Tibial nerve (tissue), 4 donors: ENCODE measurements around the gene LHPP. TPM values are rescaled to one million over a fixed set of nuclear protein-coding genes. Genes with fewer than 3 reads are reported as not detected.

Experiments used
- DNase-seq, 2 donors: peaks; one replicate each; pipeline ENCODE4 v3.0.0-alpha.2; 2019; ENCODE audit warnings: low spot score in 2 of 2
- H3K27ac ChIP-seq, 4 donors: fragments of 200-600 bp; sonication (generic) in 3 of 4; one replicate each; pipeline ENCODE4 v1.5.1; 2017 to 2019; ENCODE audit warnings: mild to moderate bottlenecking in 1 of 4
- H3K27me3 ChIP-seq, 2 donors: fragments of 200-600 bp; sonication (generic) in 1 of 2; one replicate each; pipeline versions ENCODE4 v1.5.1 to v1.6.0; 2017 to 2019
- H3K36me3 ChIP-seq, 3 donors: fragments of 200-600 bp; sonication (generic); one replicate each; pipeline ENCODE4 v1.5.1; 2018 to 2019
- H3K4me1 ChIP-seq, 4 donors: fragments of 200-600 bp; sonication (generic) in 3 of 4; one replicate each; pipeline ENCODE4 v1.5.1; 2017 to 2019
- H3K4me3 ChIP-seq, 4 donors: fragments of 200-600 bp; sonication (generic) in 3 of 4; one replicate each; pipeline ENCODE4 v1.5.1; 2017 to 2019; ENCODE audit warnings: mild to moderate bottlenecking in 1 of 4, moderate library complexity in 1 of 4
- H3K9me3 ChIP-seq, 4 donors: fragments of 200-600 bp; sonication (generic) in 3 of 4; one replicate each; pipeline ENCODE4 v1.5.1; 2017 to 2019
- CTCF ChIP-seq, 5 experiments: fragments of 200-600 bp in 3 of 5; fragments of 450-650 bp in 2 of 5; sonication (generic) in 3 of 5; IDR thresholded peaks; one replicate each; pipeline ENCODE4 v1.5.1; 2016 to 2019; ENCODE audit warnings: antibody characterized with exemption in 5 of 5, mild to moderate bottlenecking in 3 of 5, moderate library complexity in 2 of 5
- EP300 ChIP-seq, 2 donors: sonication (generic); formaldehyde crosslinking; IDR thresholded peaks; one replicate each; pipeline ENCODE4 v1.6.1; 2017; ENCODE audit warnings: antibody characterized with exemption in 2 of 2, mild to moderate bottlenecking in 1 of 2
- POLR2A ChIP-seq, 2 donors: fragments of 450-650 bp; IDR thresholded peaks; one replicate each; pipeline ENCODE4 v1.6.1; 2017; ENCODE audit warnings: antibody characterized with exemption in 2 of 2, mild to moderate bottlenecking in 2 of 2, moderate library complexity in 2 of 2
- WGBS, 2 donors: methylation state at CpG; one replicate each; pipeline ENCODE4 v1.1.5; 2018; 5-methylcytosine and 5-hydroxymethylcytosine counted together
- total RNA-seq, 4 donors: library from RNA; depleted of rRNA; stranded (reverse); fragments of >200 nt; gene quantifications; one replicate each; pipeline ENCODE4 v1.1.0, GENCODE V29; 2016

The LHPP gene
- total RNA-seq, 4 donors from 2014 or later, result 25.5 to 211 (median 123) TPM

- Histone ChIP-seq H3K4me1 (peaks cover 0 to 10% (median 0%) of the 10 kb centered on the region in 4 donors), H3K9me3 (no peaks in the 10 kb centered on the region), H3K27ac (no peak overlapping the region), H3K4me3 (no peak overlapping the region), H3K27me3 (no peaks in the 10 kb centered on the region), H3K36me3 (no peaks in the 10 kb centered on the region)
- 56 to 64% methylated on average over 9 of the region's 9 CpGs for WGBS, 2 donors
- TF ChIP-seq POLR2A (IDR thresholded peaks at IDR 0.05) (no peak), CTCF (IDR thresholded peaks at IDR 0.05) (no peak), EP300 (IDR thresholded peaks at IDR 0.05) (no peak)
- DNase-seq, result no peak
Observed at GRCh38 chr10:124465777-124466488, 4.3 kb downstream of the LHPP start.

- WGBS, 2 donors, result 79 to 83% methylated on average over 4 of the region's 4 CpGs
- H3K4me1 ChIP-seq, result peaks cover 0 to 3% (median 0%) of the 10 kb centered on the region in 4 donors
- H3K4me3 ChIP-seq, result no peak overlapping the region
- H3K36me3 ChIP-seq, result no peaks in the 10 kb centered on the region
- TF ChIP-seq CTCF (IDR thresholded peaks at IDR 0.05) (no peak), EP300 (IDR thresholded peaks at IDR 0.05) (no peak), POLR2A (IDR thresholded peaks at IDR 0.05) (no peak)
- H3K9me3 ChIP-seq, result no peaks in the 10 kb centered on the region
- H3K27me3 ChIP-seq, result no peaks in the 10 kb centered on the region
- no peak overlapping the region for H3K27ac ChIP-seq
- no peak for DNase-seq
Observed at GRCh38 chr10:124467165-124467564, 5.5 kb downstream of the LHPP start.

GRCh38 chr10:124468624-124469023 lies 7.0 kb downstream of the LHPP start:
- Histone ChIP-seq H3K27ac (no peak overlapping the region), H3K9me3 (no peaks in the 10 kb centered on the region), H3K4me3 (no peak overlapping the region), H3K36me3 (no peaks in the 10 kb centered on the region), H3K4me1 (no peaks in the 10 kb centered on the region), H3K27me3 (no peaks in the 10 kb centered on the region)
- TF ChIP-seq POLR2A (IDR thresholded peaks at IDR 0.05) (no peak), EP300 (IDR thresholded peaks at IDR 0.05) (no peak), CTCF (IDR thresholded peaks at IDR 0.05) (no peak)
- 78 to 79% methylated on average over 12 to 13 of the region's 13 CpGs for WGBS, 2 donors
- DNase-seq, result no peak

- no peaks in the 10 kb centered on the region for H3K4me1 ChIP-seq
- no peaks in the 10 kb centered on the region for H3K36me3 ChIP-seq
- no peak for TF ChIP-seq EP300 (IDR thresholded peaks at IDR 0.05)
- TF ChIP-seq POLR2A (IDR thresholded peaks at IDR 0.05), result no peak
- no peak for TF ChIP-seq CTCF (IDR thresholded peaks at IDR 0.05)
- H3K9me3 ChIP-seq, result no peaks in the 10 kb centered on the region
- no peak overlapping the region for H3K4me3 ChIP-seq
- no peaks in the 10 kb centered on the region for H3K27me3 ChIP-seq
- 58 to 71% methylated on average over 9 to 15 of the region's 20 CpGs for WGBS, 2 donors
- no peak for DNase-seq
- H3K27ac ChIP-seq, result no peak overlapping the region
Observed at GRCh38 chr10:124469956-124470484, 8.4 kb downstream of the LHPP start.
